Stimulated activated CD8-positive, alpha-beta memory T cell treated with anti-CD3 and anti-CD28 coated beads, Interleukin-12 subunit alpha, Interleukin-12 subunit beta, amount 100 ng/mL, for 4 hours (primary cell): ENCODE results near the gene SNCA.

Source experiments
- DNase-seq: peaks from one replicate; pipeline ENCODE4 v3.0.0-alpha.2; 2020; ENCODE audit warnings: low read depth

The SNCA gene

DNA sequence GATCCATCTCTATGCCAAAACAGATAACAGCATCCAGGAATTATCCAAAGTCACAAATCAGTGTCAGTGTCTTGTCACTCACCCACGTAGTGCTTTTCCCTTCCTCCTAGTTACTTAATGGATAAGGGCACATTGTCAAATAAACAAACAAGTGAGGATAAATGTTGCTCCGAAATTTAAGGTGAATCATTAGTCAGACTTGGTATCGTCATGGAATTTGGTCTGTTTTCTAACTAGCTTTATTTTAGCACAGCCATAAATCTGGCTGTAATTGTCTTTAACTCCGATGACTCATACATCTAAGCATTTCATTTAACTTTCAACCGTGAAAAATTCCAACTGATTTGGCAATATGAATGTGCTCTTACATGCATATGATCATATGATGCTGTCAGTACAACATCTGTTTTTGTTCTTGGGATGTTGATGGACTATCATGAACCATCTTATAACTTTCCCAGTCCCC is 83.3 kb downstream of the SNCA start:
- no peak for DNase-seq

DNA sequence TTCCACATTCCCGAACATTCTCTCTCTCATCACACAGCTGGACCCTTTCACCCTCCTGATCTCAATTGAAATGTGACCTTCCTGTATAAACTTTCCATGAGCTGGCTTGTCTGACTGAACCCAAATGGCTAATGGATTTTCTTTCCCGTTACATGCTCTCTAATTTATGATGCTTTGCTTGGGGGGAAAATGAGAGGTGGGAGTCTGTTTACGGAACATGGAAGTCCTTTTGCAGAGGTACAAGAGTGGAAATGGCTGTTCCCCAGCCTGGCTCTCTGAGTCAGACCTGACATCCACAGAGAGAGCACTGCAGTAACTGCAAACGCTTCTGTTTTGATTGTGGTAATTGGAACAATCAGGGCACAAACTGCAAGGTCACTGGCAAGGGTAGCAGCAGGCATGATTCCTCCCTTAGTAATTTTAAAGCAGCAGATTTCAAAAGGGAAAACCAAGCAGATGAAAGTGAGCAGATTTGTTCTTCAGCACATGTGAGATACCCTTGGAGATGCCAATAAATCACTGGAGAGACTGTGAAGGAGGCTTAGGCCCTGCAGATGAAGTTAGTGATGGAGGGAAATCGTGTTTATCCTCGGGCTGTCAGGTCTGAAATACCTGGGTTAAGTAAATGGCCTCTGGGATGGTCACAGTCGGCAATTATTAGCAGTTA is 83.9 kb downstream of the SNCA start:
- DNase-seq, result no peak

DNA sequence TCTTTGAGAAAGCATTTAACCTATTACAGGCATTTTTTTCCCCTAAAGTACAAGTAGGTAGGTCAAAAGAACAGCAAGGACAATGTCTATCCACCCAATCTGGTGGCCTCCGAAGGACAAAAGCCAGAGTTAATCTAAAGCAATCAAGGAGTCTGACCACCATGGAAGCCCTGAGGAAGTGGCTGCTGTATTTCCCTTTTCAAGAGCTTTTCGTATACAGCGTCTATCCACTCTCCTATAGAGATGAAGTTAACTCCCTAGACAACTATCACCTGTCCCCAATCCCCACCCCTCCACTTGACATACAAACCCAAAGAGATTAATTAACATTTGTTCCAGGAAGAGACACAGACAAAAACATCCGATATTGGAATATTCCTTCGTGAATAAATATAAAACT is 85.5 kb downstream of the SNCA start:
- DNase-seq, result no peak

DNA sequence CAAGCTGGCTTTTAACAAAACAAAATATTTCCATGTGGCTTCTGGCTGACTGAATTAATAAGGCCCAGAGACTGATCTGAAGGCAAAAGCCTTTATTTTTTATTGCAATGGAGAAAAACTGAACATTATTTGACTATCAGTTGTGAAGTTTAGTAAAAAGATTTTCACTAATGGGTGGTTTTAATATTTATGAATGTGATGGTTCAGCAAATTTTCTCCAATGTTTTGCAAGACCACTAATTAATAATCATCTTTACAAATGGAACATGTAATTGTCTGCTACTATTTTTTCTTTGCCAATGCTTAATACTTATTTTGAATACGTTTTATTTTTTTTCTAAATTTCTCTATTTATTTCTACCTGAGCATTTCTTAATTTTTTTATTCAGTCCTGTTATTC is 90.6 kb downstream of the SNCA start:
- DNase-seq, result no peak

DNA sequence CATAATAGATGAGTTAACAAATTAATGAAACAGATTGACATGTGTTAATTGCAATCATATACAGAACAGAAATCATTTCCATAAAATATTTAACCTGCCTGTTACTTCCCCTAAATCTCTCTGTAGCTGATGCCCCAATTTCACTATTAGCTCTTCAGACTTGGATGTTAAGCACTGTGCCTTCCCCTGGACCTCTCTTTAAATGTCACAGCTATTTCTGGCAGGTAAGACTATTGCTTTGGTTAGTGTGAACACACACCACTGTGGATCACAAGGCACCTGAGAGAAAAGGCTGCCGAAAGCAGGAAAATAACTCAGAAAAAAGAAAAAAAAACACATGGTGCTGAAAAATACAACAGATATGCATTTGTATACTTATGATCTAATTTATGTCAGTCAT is 91.3 kb downstream of the SNCA start:
- DNase-seq, result no peak

DNA sequence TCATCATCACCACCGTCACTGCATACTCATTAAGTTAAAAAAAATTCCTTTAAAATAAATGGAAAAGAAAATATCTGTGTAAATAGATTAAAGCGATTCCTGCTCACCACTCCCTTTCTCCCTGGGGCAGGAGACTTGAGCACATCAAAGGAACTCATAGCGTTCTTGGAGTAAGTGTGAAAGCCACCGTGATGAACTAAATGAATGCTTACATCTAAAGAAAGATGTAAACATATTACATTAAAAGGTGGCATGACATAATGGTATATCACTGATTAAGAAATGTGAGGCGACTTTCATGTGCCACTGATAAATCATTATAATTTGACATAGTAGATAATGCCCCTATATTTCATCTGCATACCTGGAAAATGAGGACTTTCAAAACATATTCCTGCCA is 92.0 kb downstream of the SNCA start:
- no peak for DNase-seq

DNA sequence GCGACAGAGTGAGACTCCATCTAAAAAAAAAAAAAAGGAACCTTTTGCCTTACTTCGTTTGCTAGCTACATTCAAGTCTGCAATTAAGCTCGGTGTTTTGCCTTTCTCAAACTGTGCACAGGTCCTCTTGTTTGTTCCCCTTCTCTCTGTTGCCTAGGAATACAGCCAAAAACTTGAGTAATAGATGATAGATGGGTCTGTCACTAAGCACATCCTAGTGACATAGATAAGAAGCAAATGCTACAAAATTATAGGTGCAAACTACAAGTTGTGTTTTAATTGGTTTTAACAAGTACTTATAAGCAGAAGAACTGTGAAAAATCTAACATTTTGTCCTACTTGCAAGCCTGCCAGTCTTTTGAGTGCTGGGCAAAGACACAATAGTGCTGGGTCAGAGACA is 95.2 kb downstream of the SNCA start:
- no peak for DNase-seq

DNA sequence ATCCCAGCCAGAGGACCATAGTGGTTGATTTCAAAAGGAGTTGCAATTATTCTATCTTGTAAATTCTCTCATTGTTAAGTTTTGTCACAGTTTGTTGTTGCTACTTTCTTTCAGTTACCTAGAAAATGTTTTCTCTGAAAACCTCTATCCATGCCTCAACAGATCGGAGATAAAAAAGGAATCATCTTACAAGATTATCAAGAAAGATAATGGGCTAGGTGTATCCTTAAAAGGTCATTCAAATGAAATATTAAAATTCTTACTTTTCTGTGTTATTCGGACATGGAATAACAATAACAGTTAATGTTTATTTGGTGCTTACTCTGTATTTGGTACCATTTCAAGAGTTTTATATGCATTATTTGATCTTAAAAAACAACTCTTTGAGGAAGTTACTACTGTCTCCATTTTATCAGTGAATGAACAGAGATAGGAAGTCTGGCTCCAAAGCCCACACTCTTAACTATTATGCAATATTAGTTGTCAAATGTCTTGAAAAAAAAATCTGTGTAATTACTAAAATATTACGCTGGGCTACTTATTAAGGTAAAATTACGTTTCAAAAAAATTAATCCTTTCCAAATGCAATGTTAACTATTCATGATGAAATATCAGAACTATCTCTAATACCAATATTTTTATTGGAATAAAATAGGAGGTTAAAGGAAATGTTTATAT is 97.5 kb downstream of the SNCA start:
- DNase-seq, result no peak

DNA sequence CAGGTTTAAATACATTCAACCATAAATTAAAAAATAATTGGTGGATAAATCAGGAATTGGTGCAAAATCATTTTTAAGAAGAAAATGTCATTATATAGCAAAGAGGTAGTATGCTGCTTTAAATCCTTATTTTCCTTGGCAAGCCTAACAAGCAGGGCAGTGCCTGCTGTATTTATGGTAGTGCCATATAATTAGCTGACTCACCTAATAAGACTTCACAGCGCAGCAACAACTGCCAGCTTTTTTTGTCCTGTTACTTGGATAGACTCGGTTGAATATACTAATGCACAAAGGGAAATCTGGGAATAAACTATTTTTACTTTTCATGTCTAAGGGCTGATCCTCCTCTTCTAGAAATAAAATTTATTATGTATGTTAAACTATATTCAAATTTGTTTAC is 99.1 kb downstream of the SNCA start:
- no peak for DNase-seq

DNA sequence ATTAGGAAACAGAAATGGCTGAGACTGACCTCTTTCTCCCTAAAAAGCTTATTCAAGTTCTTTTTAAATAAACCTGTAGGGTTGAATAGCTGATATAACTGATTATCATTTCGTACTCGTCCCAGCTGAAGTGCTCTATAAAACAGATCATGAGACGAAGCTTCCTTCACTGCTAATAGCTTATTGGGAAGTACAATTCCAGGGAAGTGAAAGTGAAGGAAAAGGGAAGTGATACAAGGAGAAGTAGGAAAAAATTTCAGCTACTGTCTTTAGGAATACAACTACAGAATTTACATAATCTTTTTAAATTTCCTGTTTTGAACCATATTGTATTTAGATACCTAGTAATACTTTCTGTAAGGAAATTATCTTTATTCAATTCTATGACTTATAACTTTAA is 103.0 kb downstream of the SNCA start:
- DNase-seq, result no peak

DNA sequence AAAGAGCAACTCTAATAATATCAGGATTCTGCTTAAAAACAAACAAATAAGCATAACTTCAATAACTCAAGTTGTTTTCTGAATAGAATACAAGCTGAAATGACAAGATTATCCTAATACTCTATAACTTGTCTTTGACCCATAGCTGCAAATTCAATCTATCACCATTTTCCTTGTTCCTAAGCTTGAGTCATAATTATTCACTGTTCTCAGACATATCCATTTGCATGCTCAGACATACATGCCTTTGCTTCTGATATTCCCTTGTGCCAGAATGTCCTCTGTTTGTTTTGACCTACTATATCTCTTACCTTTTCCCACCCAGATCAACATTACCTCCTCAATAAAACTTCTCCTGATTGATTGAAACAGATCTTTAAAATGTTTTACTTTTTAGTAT is 109.7 kb downstream of the SNCA start:
- no peak for DNase-seq

DNA sequence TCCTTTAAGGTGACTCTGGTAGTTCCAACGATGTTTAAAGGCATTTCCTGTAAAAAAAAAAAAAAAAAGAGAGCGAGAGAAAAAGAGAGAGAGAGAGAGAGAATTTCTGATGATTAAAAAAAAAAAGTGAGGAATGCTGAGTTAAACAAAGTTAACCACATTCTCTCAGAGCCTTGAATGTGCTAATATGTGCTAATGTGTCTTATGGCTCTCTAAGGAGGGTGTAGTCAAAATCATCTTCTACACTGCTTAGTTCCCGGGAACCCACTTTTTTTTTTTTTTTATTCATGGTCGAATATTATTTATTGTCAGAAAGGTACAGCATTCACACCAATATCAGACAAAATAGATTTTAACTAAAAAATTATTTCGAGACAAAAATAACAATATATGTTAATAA is 111.7 kb downstream of the SNCA start:
- DNase-seq, result no peak

DNA sequence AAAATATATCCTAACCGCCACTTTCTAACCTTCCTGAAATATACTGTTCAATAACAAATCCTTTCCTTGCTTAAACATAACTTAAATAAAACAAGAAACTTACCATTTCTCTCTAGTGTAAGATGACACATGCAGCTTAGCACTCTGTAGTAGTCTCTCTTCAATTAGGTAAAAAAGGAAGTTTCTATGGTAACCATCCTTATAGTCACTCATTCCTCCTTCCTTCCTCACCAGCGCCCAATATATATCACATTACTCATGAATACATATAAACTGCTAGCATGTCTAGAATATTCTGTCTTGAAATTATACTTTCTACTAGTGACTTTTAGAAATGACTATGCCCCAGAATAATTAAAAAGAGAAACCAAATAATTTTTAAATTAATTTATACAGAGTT is 112.2 kb downstream of the SNCA start:
- DNase-seq, result no peak

DNA sequence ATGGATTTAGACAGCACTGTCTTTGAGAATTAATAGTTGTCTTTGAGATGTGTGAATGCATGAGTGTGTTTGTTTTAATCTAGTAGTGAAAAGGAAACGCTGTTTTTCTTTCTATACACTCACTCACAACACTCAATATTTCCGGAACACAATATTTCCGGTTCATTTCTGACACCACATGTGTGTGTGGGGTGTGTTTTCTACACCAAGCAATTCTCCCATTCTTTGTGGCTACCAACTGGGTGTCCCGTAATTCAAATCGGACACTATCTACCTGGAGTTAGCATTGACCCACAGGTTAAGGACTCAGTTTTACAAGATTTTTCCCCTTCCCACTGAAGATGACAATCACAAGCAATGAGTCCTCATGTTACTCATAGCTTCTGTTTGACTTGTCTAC is 113.9 kb downstream of the SNCA start:
- no peak for DNase-seq

DNA sequence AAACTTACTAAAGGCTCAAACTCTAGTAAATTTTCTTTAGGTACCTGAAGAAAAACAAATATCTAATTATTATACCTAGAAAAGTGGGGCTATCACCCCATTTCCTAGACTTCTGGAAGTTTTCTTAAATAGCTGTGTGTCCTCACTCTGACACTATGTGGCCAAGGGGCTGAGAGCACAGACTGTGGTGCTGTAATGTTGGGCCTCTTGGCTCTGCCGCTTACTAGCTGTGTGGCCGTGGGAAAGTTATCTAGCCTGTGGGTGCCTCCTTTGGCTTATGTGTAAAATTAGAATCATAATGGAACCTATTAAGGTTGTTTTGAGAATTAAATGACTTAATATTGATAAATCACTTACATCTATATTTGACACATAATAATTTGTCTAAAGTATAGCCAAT is 114.4 kb downstream of the SNCA start:
- no peak for DNase-seq

DNA sequence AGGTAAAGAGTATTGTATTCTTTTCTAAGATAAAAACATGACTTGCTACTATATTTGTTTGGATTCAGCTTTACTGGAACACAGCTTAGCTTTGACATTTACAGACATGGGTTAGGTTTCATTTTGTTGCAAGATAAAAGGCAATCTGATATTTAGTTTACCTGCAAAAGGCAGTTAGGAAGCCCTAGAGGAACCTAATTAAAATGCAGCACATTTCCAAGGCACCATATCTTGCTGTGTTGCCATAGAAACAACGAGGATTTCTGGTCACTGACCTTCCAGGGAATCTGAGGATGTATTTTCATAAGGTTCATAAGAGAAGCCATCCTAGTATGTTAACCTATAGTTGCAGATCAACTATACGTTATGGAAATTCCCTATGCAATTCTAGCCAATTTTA is 116.0 kb downstream of the SNCA start:
- DNase-seq, result no peak

DNA sequence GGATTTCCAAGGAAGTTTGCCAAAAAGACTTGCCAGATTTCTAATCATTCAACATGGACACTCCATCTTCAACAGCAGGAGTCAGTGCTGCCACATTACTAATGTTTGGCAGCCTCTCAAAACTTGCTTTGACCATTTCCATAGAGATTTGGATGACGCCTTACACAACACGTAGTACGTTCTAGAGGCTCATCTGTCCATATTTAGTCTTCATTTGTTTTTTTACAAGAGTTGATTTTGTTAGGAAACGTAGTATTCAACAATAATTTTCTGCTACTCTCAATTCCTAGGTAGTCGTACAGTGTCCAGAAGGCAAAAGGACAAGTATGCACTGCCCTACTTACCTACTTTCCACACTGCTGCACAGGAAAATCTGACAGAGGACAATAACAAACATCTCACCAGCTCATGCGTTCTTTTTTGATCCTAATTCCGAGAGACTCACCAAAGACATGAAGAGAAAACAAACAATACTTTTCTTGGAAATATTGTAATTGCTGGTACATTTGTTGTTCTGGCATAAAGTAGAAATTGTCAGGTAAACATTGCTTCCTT is 117.3 kb downstream of the SNCA start:
- DNase-seq, result no peak

DNA sequence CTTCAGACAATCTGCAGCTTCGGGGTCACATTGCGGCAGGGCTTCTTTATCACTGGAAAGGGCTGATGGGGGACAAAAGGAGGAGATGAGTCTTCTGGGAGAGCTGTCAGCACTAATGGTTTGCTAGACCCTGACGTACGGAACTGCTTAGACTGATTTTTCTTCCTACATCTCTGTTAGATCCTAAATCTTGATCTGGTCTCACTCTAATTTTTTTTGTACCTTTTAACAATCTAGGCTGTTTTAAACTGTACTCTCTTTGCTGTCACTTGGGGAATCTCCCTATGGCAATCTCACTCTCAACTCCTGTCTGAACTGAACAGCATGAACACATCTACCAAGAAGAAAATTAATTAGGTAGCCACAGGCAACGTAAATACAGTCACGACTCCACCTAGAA is 120.1 kb downstream of the SNCA start:
- no peak for DNase-seq

DNA sequence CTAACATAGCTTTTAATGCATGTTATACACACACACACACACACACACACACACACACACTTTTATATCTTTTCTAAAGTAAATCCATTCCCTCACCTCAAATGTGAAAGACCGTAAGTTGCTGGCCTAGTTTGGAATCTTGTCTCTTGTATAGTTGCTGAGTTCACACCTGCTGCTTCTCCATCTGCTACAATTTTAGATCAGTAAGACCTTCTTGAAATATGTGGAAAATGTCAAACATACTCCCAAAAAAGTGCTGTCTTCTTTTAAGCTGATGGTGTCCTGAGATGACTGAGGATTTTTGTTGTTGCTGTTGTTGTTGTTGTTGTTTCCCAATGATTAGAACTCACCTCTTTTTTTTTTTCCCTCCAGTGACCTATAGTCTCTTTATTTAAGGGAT is 121.3 kb downstream of the SNCA start:
- no peak for DNase-seq

DNA sequence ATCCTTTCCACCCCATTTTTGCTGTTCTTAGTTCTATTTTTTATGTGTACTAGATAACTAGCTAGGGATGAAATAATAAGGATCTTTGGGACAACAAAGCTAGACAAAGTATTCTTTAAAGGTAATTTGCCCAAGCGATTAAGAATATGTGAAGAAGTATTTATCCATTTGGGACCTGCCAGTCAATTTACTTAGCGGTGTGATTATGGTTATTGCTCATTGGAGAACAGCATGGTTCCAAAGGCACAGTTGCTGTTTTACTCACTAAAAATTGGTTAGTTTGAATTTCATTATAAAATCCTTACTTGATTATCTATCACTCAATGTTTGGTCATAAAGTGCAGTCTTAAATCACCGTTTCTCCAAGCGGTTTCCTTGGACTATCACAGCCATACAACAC is 124.1 kb downstream of the SNCA start:
- no peak for DNase-seq

DNA sequence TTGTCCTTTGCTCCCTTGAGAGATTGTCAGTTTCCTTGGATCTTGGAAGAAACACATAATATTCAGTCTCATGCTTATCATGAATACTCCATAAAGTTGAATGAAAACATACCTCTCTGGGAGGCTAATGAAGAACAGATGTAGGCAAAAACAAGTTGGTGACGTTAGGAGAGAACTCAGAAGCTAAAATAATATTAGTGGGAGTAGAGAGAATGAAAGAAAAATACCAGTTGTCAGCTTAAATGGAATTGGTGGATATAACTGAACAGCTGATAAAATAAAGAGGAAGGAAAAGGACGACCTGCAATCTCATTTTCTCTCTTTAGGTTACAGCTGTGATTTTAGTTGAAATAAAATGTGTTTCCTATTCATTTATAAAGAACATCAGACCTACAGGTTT is 124.8 kb downstream of the SNCA start:
- DNase-seq, result no peak

DNA sequence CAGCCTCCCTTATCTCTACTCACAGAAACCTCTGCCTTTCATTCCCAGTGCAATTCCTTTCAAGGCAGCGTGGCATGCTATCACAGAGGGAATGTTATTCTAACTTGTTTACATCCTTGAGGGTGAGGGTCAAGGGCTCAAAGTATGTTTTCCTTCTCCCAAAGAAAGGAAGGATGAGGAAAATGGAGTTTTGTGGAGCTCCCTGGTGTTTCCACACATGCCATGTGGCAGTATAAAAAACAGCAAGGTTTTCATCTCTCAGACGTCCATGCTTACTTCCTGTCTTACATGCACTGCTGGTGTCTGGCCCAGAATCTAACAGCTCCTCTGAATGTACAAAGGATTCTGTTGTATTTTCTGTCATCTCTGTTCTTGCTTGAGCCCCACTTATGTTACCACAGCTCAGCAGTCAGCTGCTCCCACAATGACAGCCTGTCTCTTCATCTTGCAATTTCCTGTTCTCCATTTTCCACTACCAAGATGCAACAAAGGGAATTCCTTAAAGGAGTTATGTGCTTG is 128.0 kb downstream of the SNCA start:
- DNase-seq, result no peak

DNA sequence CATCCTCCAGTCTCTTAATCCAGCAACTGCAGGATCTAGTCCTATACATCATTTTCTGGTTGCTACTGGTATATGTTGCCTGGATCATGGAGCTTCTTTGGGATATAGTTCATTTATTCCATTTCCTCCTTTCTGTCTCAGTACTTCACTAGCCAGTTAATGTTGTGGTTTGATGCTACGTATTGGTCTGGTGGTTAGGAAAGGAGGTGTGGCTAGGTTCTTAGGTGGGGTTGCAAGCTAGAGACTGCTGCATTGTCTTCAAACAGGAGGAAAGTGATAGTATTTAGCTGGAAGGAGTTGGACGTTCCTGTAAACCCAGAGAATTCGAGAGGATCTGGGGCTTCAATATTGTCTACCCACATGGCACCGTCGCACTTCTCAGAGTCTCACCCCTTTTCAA is 129.5 kb downstream of the SNCA start:
- no peak for DNase-seq
